SIG-M5 treated with dmso at 0.1 percent for 504 hours (cell line): ENCODE measurements around the gene MYO3B.

Source experiments
- DNase-seq: peaks from one replicate; lab custom pipeline; 2025; ENCODE audit not compliant: unreplicated experiment; lab: John Stamatoyannopoulos, UW

The MYO3B gene, protein sequence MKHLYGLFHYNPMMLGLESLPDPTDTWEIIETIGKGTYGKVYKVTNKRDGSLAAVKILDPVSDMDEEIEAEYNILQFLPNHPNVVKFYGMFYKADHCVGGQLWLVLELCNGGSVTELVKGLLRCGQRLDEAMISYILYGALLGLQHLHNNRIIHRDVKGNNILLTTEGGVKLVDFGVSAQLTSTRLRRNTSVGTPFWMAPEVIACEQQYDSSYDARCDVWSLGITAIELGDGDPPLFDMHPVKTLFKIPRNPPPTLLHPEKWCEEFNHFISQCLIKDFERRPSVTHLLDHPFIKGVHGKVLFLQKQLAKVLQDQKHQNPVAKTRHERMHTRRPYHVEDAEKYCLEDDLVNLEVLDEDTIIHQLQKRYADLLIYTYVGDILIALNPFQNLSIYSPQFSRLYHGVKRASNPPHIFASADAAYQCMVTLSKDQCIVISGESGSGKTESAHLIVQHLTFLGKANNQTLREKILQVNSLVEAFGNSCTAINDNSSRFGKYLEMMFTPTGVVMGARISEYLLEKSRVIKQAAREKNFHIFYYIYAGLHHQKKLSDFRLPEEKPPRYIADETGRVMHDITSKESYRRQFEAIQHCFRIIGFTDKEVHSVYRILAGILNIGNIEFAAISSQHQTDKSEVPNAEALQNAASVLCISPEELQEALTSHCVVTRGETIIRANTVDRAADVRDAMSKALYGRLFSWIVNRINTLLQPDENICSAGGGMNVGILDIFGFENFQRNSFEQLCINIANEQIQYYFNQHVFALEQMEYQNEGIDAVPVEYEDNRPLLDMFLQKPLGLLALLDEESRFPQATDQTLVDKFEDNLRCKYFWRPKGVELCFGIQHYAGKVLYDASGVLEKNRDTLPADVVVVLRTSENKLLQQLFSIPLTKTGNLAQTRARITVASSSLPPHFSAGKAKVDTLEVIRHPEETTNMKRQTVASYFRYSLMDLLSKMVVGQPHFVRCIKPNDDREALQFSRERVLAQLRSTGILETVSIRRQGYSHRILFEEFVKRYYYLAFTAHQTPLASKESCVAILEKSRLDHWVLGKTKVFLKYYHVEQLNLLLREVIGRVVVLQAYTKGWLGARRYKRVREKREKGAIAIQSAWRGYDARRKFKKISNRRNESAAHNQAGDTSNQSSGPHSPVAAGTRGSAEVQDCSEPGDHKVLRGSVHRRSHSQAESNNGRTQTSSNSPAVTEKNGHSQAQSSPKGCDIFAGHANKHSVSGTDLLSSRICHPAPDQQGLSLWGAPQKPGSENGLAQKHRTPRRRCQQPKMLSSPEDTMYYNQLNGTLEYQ (N-terminal part only)

DNA sequence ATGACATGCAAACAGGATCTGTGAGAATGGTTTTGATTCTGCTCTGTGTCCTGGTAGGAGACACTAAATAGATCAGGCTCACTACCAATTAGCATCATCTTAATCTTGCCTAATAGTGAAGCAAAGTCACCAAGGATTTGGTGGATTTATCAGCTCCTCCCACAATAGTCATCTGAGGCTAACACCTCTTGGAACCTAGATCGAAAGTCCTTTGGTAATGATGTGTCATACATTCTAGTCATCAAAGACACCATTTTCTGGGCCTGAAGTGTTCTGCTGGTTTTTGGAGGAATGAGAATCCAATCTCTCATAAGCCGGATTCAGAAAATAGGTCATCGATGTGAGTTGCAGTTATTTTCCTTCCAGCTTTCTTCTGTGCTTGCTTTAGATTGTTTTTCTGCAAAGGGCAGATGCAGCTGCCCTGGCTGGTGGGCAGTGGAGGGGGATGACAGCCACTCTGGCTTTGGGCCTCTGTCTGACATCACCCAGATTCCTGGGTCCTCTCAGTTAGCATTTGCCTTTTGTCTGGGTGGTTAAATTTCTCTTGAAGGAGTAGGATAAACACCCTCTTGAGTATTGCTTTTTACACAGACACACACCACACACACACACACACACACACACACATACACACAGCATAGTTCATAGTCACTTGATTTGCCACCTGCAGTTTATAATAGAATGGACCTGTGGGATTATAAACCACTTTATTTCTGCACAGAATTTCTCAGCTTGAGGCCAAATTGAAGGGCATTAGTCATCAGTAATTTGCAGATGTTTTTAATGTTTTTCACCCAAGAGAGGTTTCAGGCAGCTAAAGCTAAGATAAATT lies at the start of gene MYO3B:
Gene MYO3B, plus strand, starts transcription at position 198 of the 832 bp plus-strand sequence. Its CDS starts 141 bp downstream, at position 339.
- no peak for DNase-seq

DNA sequence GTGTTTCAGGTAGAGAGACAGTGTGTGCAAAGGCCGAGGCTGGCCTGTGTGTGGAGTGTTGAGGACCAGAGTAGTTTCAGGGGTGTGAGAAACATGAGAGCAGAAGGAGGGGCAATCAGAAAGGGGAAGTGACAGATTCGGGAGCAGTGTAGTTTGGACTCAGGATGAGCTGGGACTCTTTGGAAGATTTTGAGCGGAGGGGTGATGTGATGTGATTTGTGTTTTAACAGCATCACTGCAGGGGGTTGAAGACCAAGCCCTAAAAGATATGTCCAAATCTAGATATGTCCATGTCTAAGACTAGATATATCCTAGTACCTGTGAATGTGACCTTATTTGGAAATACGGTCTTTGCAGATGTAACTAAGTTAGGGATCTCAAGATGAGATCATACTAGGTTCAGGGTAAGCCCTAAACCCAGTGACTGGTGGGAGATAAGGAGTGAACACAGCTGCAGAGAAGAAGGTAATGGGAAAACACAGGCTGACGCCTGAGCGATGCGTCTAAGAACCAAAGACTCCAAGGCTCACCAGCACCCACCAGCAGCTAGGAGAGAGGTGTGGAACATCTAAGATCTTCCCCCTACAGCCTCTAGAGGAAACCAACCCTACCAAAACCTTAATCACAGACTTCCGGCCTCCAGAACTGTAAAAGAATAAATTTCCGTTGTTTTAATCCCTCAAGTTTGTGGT lies 38.5 kb upstream of the MYO3B start:
- no peak for DNase-seq

DNA sequence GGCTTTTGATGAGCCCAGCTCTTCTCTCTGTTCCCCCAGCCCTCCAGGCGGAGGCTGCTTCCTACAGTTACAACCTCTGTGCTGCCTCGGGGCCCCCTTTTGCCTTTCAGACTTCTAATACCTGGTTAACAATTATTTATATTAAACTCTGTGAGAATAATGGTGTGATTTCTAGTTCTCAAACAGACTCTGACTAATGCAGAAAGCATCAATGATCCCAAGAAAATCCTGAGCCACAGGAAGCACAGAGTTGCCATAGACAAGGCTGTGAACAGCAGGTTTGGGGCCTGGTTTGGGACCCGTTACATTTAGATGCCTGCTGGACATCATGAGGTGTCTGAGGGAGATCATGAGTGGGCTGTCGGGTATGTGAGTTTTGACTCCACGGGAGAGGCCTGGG lies 37.4 kb upstream of the MYO3B start:
- DNase-seq: no peak

DNA sequence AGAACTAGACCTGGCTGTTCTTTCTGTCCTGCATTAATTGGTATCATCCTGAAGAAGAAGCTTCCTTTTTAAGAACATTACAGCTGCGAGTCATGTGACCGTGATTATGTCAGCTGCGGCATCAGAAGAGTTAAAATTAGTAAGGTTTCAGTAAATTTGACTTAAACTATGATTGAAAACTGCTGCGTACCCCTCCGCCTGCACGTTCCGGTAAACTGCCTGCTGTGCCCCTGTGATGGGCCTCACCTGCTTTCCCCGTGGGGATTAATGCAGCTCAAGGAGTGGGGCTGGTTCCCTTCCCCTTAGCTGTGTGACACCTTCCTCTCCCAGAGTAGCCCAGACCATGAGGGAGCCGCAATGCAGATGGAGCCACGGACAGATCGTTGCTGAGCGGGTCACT lies 36.1 kb upstream of the MYO3B start:
- DNase-seq: no peak

DNA sequence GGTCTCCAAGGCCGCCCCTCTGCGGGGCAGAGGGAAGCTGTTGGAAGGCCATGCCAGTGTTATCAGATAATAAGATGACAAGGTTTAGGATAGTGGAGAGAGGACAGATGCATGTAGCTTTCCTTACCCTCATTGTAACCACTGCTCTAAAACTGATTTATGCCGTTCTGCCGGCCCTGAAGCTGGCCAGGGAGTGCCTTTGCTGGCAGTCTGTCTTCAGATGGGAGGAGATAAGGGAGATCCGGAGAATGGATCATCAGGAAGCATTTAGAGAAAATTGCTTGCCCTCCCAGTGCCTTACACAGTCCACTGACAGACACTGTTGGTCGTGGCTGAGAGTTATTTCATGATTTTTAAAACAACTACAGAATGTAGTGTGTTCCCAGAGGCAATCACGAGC lies 35.4 kb upstream of the MYO3B start:
- DNase-seq: no peak

DNA sequence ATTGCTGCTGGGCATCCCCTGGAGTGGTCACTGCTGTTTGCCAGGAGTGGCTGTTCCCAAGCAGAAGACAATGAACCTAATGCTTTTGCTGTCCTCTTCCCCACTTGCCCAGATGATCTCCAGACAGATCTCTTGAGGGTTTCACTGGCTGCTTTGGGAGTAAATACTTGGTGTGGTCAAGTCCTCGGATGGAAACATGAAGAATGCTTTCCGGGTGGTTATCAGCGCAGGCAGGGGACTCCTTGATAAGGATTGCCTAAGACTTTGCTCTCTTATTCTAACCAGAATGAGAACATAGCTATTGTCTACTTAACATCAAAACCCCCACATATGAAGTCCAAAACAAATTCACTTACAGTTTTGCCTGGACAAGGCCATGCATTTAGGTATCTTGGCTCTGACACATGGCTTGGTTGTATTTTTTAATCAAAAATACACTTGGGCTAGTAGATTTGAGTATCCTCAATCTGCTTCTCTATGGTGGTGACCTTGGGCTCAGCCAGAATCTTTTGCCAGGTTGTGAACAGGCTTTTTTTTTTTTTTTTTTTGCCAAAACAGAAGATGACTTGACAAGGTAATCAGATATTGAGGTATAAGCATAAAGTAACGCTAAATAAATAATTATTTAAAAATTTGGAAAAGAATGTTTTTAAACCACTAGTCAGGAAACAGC lies 34.8 kb upstream of the MYO3B start:
- DNase-seq: no peak

DNA sequence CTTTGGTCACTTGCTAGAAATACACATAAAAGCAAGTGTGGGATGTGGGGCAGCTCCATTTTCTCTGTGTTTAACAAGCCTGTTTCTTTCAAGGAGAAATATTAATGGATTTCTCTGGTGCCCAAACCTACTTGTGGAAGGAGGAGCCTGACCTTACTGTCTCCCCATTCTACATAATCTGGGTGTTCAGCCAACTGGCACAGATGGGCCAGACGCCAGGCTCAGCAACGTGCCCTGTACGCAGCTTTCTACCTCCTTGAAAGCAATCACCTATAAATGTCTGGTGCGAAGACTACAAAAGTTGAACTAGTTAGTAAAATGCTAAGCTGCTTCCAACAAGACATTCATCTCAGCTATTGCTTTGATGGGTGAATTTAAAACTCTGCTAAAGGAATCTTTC lies 33.2 kb upstream of the MYO3B start:
- no peak for DNase-seq

DNA sequence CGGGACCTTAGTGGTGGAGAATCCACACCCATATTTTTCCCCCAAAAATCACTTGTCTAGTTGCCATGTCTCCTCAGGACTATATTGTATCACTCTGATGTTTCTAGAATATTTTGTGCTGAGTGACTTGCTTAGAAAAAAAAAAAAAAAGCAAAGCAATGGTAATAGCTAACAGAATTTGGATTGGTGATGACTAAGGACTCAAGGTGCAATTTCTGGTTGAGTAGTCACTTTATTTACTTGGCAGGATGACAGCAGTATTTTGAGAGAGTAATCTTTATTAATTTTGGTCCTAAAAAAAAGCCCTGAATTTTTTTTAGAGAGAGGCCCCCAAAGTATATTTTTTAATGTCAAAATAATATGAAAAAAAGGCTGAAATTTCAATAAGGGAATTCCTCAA lies 32.8 kb upstream of the MYO3B start:
- DNase-seq: no peak

DNA sequence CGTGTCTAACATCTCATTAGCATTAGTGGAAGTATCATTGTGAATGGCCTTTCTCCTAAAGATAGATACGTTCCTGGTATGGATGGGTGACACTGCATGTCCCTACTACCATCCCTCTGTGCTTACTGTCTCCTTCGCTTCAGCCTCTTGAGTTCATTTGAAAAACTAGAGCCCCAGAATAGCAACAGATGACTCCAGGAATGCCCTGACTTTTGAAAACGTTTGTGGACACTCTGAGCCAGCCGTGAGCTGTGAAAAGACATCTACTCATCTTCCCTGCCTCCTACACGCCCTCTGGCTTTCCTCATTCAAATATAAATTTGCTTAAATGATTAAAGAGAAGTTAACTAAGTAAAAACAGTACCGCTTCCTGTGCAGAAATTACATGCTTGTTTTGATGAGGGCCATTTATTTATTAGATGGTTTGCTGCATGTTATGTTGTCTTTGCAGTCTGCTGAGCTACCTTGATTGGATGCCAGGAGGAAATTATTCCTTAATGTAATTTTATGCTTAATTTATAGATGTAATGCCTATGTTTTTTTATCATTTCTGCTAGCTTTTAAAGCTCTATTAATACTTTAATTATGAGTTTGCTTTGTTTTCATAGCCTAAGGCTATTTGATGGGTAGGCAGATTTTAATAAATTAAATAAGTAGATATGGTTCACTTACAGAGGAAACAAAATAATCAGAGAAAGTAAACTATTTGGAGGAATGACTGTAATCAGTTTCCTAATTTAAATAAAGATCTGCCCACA lies 32.1 kb upstream of the MYO3B start:
- DNase-seq: no peak

DNA sequence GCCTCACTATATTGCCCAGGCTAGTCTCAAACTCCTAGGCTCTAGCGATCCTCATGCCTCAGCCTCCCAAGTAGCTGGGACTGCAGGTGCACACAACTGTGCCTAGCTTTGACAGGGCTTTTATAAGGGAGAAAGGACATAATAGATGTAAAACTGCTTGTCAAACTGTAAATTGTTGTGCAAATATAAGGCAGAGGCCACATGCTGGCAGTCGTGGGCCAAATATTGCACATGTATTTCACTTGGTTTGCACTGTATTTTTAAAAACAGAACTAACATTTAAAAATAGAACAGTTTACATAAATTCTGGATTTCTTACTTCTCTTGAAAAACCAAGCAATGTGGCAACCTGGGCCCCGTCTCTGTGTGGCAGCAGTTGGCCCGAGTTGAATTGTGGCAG lies 31.2 kb upstream of the MYO3B start:
- DNase-seq: peak; percentile 33

DNA sequence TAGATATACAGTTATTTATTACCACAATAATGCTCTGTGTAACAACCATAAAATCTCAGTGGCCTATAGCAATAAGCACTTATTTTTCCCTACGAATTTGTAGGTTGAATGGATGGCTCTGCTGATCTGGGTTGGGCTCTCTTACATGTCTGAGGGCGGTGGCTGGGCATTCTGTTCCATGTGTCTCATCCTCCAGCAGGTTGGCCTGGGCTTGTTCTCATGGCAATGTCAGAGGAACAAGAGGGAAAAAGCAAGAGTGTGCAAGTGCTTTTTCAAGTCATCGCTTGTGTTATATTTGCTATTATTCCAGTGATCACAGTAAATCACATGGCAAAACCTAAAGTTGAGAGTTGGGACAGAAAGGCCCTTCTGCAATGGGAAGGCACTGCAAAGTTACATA lies 30.4 kb upstream of the MYO3B start:
- DNase-seq: no peak

DNA sequence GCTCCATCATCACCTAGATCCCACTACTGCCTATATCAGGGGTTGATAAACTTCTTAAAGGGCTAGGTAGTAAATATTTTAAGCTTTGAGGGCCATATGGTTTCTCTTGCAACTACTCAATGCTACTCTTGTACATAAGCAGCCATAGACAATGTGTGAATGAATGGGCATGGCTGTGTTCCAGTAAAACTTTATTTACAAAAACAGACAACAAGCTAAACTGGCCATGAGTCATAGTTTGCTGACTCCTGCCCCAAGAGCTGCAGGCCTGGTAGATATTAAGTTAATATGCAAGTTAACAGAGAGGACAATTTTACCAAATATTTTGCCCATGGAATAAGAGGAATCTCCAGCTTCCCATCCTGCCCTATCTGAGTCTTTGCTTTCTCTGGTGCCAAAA lies 29.8 kb upstream of the MYO3B start:
- no peak for DNase-seq

DNA sequence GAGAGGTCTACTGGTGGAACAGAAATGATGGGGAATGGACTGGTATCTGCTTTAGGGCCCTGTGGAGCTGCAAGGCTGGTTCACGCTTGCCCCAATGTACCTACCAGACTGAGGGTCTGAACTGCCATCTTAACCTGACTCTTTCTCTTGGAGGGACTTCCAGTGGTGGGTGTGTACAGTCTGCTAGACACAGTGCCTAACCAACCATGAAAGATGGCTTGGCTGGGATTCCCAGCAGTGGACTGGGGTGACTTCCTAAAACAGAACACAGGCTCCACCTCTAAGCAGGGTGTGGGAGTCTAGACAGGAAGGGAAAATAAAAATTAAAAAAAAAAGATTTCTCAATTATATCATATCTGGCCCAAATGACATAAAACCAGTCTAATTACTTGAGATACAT lies 25.5 kb upstream of the MYO3B start:
- DNase-seq: no peak

DNA sequence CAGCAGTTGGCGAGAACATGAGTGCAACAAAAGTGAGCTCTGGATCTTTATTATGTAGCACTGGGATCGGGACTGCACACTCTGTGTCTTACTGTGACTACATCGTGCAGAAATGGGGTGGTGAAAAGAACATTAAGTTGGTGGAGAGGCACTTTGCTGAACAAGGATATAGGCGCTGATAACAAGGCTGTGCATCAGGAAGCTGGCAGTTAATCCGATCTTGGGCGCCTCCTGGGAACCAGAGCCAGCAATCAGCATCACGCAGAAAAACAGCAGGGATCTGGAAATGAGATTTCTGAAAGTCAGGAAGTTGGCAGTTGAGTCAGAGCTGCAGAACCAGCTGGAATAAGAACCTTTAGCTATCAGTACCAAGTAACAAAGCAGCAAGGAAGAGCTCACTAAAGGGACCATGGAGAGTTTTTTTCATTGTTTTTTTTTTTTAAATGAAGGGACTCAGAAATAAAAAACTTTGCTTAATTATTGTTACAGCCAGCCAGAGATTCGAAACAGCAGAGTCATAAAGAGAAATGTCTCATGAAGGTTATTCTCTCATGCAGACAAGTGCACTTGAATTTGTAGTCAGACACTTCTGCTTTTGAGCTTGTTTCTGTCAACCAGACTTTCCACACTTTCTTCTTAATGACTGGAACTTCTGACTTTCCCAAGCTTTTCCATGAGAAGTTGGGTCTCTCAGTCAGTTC lies 22.8 kb upstream of the MYO3B start:
- DNase-seq: no peak

DNA sequence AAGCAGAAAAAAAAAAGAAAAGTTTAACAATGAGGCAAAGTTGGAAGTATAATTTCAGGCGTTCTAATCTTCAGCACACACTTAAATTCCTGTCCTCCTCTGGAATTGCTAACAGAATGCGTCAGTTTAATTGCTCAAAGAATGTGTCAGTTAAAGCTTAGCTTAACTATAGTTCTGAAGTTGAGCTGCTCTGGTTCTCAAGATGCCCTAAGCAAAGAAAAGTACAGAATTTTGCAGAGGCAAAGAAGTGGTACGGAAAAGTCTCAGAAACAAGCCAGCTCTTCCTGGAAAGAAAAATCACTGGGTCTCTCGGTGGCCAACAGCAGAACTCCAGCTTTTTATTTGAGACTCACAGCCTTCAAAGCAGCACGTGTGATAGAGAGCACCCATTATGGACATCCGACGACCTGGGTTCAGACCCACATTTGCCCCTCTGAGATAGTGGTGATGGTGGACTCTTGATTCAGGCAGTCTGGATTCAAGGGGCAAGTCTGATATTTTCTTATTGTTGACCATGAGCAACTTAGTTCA lies 22.2 kb upstream of the MYO3B start:
- DNase-seq: no peak

DNA sequence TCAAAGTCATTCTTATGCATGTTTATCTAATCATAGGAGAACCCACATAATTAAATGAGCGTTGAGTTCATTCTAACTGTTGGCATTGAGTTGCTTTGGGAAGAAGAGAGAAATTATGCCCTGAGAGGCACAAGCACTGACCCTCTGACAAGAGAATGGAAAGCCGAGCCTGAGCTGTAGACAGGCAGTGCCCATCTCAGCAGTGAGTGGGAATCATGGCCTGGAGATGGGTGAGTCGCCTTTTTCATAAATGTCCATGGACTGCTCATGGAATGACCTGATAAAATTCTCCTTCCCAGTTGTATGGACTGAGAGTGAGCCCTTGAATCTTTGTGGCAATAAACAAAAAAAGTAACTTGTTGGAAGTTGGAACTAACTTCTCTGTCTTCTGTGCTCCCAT lies 21.4 kb upstream of the MYO3B start:
- no peak for DNase-seq

DNA sequence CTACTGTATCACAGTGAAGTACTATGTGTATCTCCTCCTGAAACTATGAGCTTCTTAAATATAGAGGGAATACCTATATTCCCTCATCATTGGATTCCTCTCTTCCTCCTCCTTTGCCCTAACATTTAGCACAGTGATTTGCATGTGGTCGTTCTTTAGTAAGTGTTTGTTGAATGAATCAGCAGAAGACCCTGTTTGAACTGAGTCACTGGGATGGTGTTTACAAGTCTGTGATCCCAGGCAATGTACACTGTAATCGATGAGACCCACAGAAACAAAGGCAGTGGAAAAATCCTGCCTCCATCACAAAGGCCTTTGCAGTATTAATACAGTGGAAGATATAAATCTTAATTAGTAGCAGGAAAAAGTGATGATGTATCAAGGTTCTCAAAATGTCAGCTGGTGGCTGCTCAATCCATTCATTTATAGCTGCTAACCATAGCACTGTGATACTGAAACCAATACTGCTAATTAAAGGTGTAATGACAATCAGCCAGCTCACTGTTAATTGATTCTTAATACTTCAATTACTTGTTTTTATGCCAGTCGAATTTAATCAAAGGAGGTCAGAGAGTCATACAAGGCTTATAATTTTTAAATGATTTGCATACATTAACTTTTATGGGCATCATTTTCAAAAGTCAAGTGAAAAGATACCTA lies 20.8 kb upstream of the MYO3B start:
- DNase-seq: no peak
